Endodermal cell (in vitro differentiated cells): Measurements from ENCODE around the gene RNF146. TPM values are rescaled to one million over a fixed set of nuclear protein-coding genes. Genes with fewer than 3 reads are reported as not detected.

Experiments used
- DNase-seq: peaks from one replicate; pipeline ENCODE4 v3.0.0-alpha.2; 2017
- H3K27ac ChIP-seq: 2 replicates; pipeline ENCODE4 v1.5.1; 2013; ENCODE audit warnings: mild to moderate bottlenecking, low read depth, low read length, moderate library complexity
- H3K27me3 ChIP-seq: 2 replicates; pipeline ENCODE4 v1.6.1; 2013; ENCODE audit warnings: mild to moderate bottlenecking, low read length, moderate library complexity; ENCODE audit not compliant: insufficient read depth, control insufficient read depth, poor library complexity, severe bottlenecking
- H3K36me3 ChIP-seq: 2 replicates; pipeline ENCODE4 v1.7.0; 2013; ENCODE audit warnings: mild to moderate bottlenecking, low read length, moderate library complexity; ENCODE audit not compliant: control insufficient read depth, insufficient read depth
- H3K4me1 ChIP-seq: one replicate; pipeline ENCODE4 v1.7.0; 2013; ENCODE audit warnings: low read length; ENCODE audit not compliant: control insufficient read depth, insufficient read depth
- H3K4me3 ChIP-seq: 2 replicates; pipeline ENCODE4 v1.5.1; 2013; ENCODE audit warnings: mild to moderate bottlenecking, low read length, moderate library complexity
- H3K9ac ChIP-seq: 2 replicates; pipeline ENCODE4 v1.6.1; 2013; ENCODE audit warnings: mild to moderate bottlenecking, low read length, moderate library complexity; ENCODE audit not compliant: poor library complexity, severe bottlenecking; ENCODE audit errors: extremely low read depth
- H3K9me3 ChIP-seq: 2 replicates; pipeline ENCODE4 v1.6.1; 2013; ENCODE audit warnings: mild to moderate bottlenecking, low read length, moderate library complexity; ENCODE audit not compliant: control insufficient read depth
- H3K27ac Mint-ChIP-seq: 2 replicates; pipeline ENCODE4 v1.8.0; 2020; ENCODE audit warnings: mixed read lengths
- H3K27me3 Mint-ChIP-seq: 2 replicates; pipeline ENCODE4 v1.8.0; 2021; ENCODE audit warnings: mild to moderate bottlenecking, mixed read lengths; ENCODE audit not compliant: insufficient read depth
- H3K36me3 Mint-ChIP-seq: 2 replicates; pipeline ENCODE4 v1.8.0; 2020; ENCODE audit warnings: low read depth, mixed read lengths
- H3K4me1 Mint-ChIP-seq: 2 replicates; pipeline ENCODE4 v1.8.0; 2020; ENCODE audit warnings: mixed read lengths
- H3K4me3 Mint-ChIP-seq: 2 replicates; pipeline ENCODE4 v1.8.0; 2020; ENCODE audit warnings: mild to moderate bottlenecking, moderate library complexity, mixed read lengths
- H3K9me3 Mint-ChIP-seq: 2 replicates; pipeline ENCODE4 v1.8.0; 2020; ENCODE audit warnings: mild to moderate bottlenecking, mixed read lengths
- CTCF ChIP-seq: fragments of 200-600 bp; sonication (generic); conservative IDR thresholded peaks from 2 replicates; pipeline ENCODE4 v1.5.0; 2021; ENCODE audit warnings: antibody characterized with exemption, mild to moderate bottlenecking
- WGBS, 2 experiments: methylation state at CpG; one replicate each; pipeline versions ENCODE4 v1.1.5 to v1.1.7; 2013; ENCODE audit warnings: missing lambda C conversion rate in 2 of 2, mixed read lengths in 1 of 2; ENCODE audit not compliant: insufficient coverage in 1 of 2, insufficient read length in 1 of 2; 5-methylcytosine and 5-hydroxymethylcytosine counted together
- total RNA-seq, 2 donors: library from RNA; stranded (reverse); fragmentation: NEBNext Ultra II Directional in 1 of 2; extraction: Animal tissue kit (Norgen Biotek cat#: 25700) in 1 of 2; gene quantifications; 2 replicates in 1 of 2; 3 replicates in 1 of 2; pipeline ENCODE4 v1.2.1, GENCODE V29; 2021

The RNF146 gene
- total RNA-seq, 2 donors from 2014 or later = 43.9 to 44.6 TPM

GRCh38 chr6:127279815-127280214 lies 13.2 kb downstream of the RNF146 start:
- H3K4me1 Mint-ChIP-seq = peaks cover 1% of the 10 kb centered on the region
- no peak overlapping the region for H3K27ac ChIP-seq
- H3K4me1 ChIP-seq = no peaks in the 10 kb centered on the region
- H3K36me3 ChIP-seq = peaks cover 46% of the 10 kb centered on the region
- no peak overlapping the region for H3K4me3 ChIP-seq
- no peaks in the 10 kb centered on the region for H3K9me3 Mint-ChIP-seq
- DNase-seq = no peak
- no peaks in the 10 kb centered on the region for H3K9me3 ChIP-seq
- no peaks in the 10 kb centered on the region for H3K27me3 ChIP-seq
- 100% methylated on average over 1 of the region's 1 CpG for WGBS, 2 experiments
- peaks cover 28% of the 10 kb centered on the region for H3K36me3 Mint-ChIP-seq
- H3K27me3 Mint-ChIP-seq = no peaks in the 10 kb centered on the region
- no peak overlapping the region for H3K9ac ChIP-seq
- TF ChIP-seq CTCF = no peak
- H3K27ac Mint-ChIP-seq = peak overlapping the region; percentile 8
- no peak overlapping the region for H3K4me3 Mint-ChIP-seq

GRCh38 chr6:127282184-127282583 lies 15.5 kb downstream of the RNF146 start:
- no peaks in the 10 kb centered on the region for H3K9me3 ChIP-seq
- H3K9me3 Mint-ChIP-seq = no peaks in the 10 kb centered on the region
- no peaks in the 10 kb centered on the region for H3K4me1 ChIP-seq
- H3K9ac ChIP-seq = no peak overlapping the region
- H3K27ac Mint-ChIP-seq = peak overlapping the region; percentile 54
- DNase-seq = no peak
- no peaks in the 10 kb centered on the region for H3K27me3 ChIP-seq
- H3K4me3 ChIP-seq = no peak overlapping the region
- no peaks in the 10 kb centered on the region for H3K4me1 Mint-ChIP-seq
- no peak overlapping the region for H3K27ac ChIP-seq
- peaks cover 70% of the 10 kb centered on the region for H3K36me3 ChIP-seq
- H3K36me3 Mint-ChIP-seq = peaks cover 46% of the 10 kb centered on the region
- H3K4me3 Mint-ChIP-seq = no peak overlapping the region
- H3K27me3 Mint-ChIP-seq = no peaks in the 10 kb centered on the region
- no peak for TF ChIP-seq CTCF
- 100% methylated on average over 1 of the region's 1 CpG; no CpG with 5 or more reads in 1 of the 2 experiments for WGBS, 2 experiments

- Histone ChIP-seq H3K4me1 (no peaks in the 10 kb centered on the region), H3K27ac (no peak overlapping the region), H3K4me3 (no peak overlapping the region), H3K9me3 (no peaks in the 10 kb centered on the region), H3K27me3 (no peaks in the 10 kb centered on the region), H3K9ac (no peak overlapping the region), H3K36me3 (peaks cover 70% of the 10 kb centered on the region)
- DNase-seq = no peak
- no peaks in the 10 kb centered on the region for H3K9me3 Mint-ChIP-seq
- H3K36me3 Mint-ChIP-seq = peaks cover 35% of the 10 kb centered on the region
- no peak overlapping the region for H3K27ac Mint-ChIP-seq
- H3K27me3 Mint-ChIP-seq = no peaks in the 10 kb centered on the region
- H3K4me3 Mint-ChIP-seq = no peak overlapping the region
- TF ChIP-seq CTCF = no peak
- H3K4me1 Mint-ChIP-seq = peaks cover 17% of the 10 kb centered on the region
These were observed 22.0 kb downstream of the RNF146 start for GRCh38 chr6:127288705-127289104.
